Motor neuron (in vitro differentiated cells): ENCODE results near the gene TRAK1. TPM values are rescaled to one million over a fixed set of nuclear protein-coding genes. Genes with fewer than 3 reads are reported as not detected.
A peak's percentile ranks its signal among the peaks of the same experiment; 100 is the strongest.
"Not testable (repeated sequence)": the region's sequence is repeated elsewhere in the genome, so short reads cannot be mapped to it uniquely, and the experiment has no call there.

Experiments
- ATAC-seq, 8 experiments: fragments of 200-7000 bp; cut with Tn5 transposase; replicated peaks in 6 of 8; 2 replicates each; pipeline ENCODE4 v1.8.0; 2021; ENCODE audit warnings: mild to moderate bottlenecking in 8 of 8, moderate library complexity in 8 of 8
- H3K27ac ChIP-seq, 2 donors: fragments of 250-450 bp; sonication (Bioruptor Pico); 2 replicates each; pipeline ENCODE4 v1.9.0; 2021; ENCODE audit warnings: antibody characterized with exemption in 2 of 2, mild to moderate bottlenecking in 2 of 2, moderate library complexity in 1 of 2
- H3K4me1 ChIP-seq, 2 donors: fragments of 250-450 bp; sonication (Bioruptor Pico); replicated peaks in 1 of 2; 2 replicates each; pipeline ENCODE4 v1.6.1; 2021; ENCODE audit warnings: antibody characterized with exemption in 2 of 2, mild to moderate bottlenecking in 2 of 2, moderate library complexity in 1 of 2
- H3K4me3 ChIP-seq, 5 donors: fragments of 250-450 bp; sonication (Bioruptor Pico); 2 replicates each; pipeline ENCODE4 v1.9.0; 2021; ENCODE audit warnings: antibody characterized with exemption in 5 of 5, mild to moderate bottlenecking in 5 of 5, moderate library complexity in 4 of 5
- WGBS, 10 experiments: fragments of 450-650 bp; shearing (Covaris generic); methylation state at CpG; one replicate each; pipeline ENCODE4 v1.0.0; 2022; 5-methylcytosine and 5-hydroxymethylcytosine counted together
- in situ Hi-C, 9 experiments: fragments of 400-800 bp; cut with MboI; loops; one replicate each; pipeline ENCODE4 v1.15.0; 2021; ENCODE audit warnings: low sequenced_read_pairs in 9 of 9, low pct_unique_long_range_greater_than_20kb in 2 of 9; ENCODE audit not compliant: unreplicated experiment in 9 of 9
- total RNA-seq, 8 experiments: library from RNA; unstranded; fragments of 300-600 nt; gene quantifications; 2 replicates each; pipeline versions ENCODE4 v1.2.3 to v1.2.4, GENCODE V29; 2022

TRAK1 gene
- total RNA-seq, 8 experiments from 2014 or later, result 20.2 to 46.5 (median 25.8) TPM

DNA sequence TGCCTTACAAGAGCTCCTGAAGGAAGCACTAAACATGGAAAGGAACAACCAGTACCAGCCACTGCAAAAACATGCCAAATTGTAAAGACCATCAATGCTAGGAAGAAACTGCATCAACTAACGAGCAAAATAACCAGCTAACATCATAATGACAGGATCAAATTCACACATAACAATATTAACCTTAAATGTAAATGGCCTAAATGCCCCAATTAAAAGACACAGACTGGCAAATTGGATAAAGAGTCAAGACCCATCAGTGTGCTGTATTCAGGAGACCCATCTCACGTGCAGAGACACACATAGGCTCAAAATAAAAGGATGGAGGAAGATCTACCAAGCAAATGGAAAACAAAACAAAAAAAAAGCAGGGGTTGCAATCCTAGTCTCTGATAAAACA is 14.8 kb downstream of the TRAK1 start:
- ATAC-seq, H3K27ac ChIP-seq, H3K4me3 ChIP-seq: not testable (repeated sequence)
- peaks cover 12% of the 10 kb centered on the region in 2 donors for H3K4me1 ChIP-seq
- in situ Hi-C loops, result loop anchor here in 4 of 9 experiments (10.0 to 25.0 kb wide), 4 partner anchors 106 to 211 kb away; no protein-coding TSS in a partner anchor
- no CpG with 5 or more reads among the region's 2 CpGs for WGBS, 10 experiments

DNA sequence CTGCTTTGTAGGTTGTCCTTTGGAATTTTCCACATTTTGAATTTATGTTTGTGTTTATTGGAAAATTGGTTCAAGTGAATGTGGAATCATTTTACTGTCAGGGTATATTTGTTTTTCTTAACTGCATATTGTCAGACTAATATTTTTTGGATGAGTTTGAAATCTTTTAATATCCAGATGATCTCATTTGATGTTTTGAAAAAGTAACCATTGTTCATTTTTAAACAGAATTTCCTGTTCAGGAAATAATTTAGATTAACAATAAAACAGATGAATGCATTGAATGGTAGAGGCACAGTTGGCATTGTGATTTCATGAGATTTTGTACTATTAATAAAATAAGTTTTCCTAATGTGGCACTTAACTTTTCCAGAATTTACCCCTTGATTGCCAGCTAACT is 15.5 kb downstream of the TRAK1 start:
- Histone ChIP-seq H3K4me3 (no peak overlapping the region), H3K27ac (no peak overlapping the region), H3K4me1 (peaks cover 12% of the 10 kb centered on the region in 2 donors)
- no peak for ATAC-seq
- in situ Hi-C loops, result loop anchor here in 4 of 9 experiments (10.0 to 25.0 kb wide), 4 partner anchors 106 to 212 kb away; no protein-coding TSS in a partner anchor

DNA sequence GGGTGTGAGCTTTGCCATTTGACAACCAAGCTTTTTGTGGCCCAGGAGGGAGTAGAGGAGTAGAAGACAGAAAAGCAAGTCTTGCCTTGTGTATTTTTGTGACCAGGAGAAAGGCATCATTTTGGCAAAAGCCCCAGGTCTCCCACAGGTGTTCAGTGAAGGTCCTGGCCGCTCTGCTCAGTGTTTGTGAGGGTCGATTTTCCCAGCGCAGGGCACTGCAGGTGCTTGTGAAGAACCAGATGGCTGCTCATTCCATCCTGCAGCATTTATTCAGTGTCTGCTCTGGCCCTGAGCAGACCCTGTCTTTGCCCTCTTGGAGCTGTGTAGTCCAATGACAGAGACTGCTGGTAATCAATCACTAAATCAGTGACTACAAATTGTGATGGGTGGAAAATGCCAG is 19.5 kb downstream of the TRAK1 start:
- in situ Hi-C loops, result loop anchor here in 4 of 9 experiments (25.0 kb wide), 3 partner anchors 102 to 198 kb away; no protein-coding TSS in a partner anchor
- no peak for ATAC-seq
- no peak overlapping the region for H3K27ac ChIP-seq

DNA sequence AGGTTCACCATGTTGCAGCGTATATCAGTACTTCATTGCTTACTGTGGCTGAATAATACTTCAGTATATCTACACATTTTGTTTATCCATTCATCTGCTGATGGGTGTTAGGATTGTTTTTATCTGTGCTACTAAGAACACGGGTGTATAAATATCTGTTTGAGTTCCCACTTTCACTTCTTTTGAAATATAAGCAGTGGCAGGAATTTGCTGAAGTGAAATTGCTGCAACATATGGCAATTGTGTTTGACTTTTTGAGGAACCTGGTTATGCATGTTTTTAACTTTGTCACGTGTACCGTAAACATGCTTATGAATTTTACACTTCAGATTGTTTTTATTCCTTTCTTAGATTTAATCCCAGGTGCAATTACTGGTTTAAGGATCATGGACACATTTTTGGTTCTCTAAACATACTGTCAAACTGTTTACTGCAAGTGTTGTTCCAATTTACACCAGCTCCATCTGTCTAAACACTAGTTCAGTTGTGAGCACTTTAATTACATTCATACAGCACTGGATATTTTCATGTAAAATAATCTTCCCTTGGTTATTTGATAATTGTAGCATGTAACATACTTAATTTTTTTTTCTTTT is 23.1 kb downstream of the TRAK1 start:
- ATAC-seq, result no peak
- WGBS, 10 experiments, result 51 to 100% (median 89%) methylated on average over 1 to 4 of the region's 4 CpGs
- in situ Hi-C loops, result loop anchor here in 4 of 9 experiments (25.0 kb wide), 3 partner anchors 98 to 202 kb away; no protein-coding TSS in a partner anchor
- no peak overlapping the region for H3K27ac ChIP-seq
- no peak overlapping the region for H3K4me3 ChIP-seq
- H3K4me1 ChIP-seq, result no peaks in the 10 kb centered on the region

More for the DNA sequence above, 19.5 kb downstream of the TRAK1 start:
- H3K4me1 ChIP-seq, result no peaks in the 10 kb centered on the region
- no peak overlapping the region for H3K4me3 ChIP-seq
- 90 to 100% (median 94%) methylated on average over 2 to 3 of the region's 3 CpGs; no CpG with 5 or more reads in 7 of the 10 experiments for WGBS, 10 experiments

DNA sequence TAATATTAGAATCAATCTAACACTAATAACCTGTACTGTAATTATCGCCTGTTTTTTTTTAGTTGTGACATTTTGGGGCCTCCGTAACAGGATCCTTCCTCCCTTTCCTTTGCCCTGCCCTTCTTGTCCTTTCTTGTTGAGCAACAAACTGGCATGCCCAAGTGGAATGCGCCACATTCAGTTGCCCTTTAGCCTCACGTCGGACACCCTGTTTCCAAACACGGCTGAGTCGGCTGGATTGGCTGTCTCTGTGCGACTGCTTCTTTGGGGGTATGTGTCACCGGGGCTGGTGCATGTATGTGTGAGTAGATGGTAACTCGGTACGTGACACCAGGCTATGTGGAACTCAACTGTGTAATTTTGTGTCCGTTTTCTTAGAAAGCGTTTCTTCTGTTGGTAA is 24.1 kb downstream of the TRAK1 start:
- no peak overlapping the region for H3K27ac ChIP-seq
- no peak for ATAC-seq
- H3K4me1 ChIP-seq, result no peaks in the 10 kb centered on the region
- no peak overlapping the region for H3K4me3 ChIP-seq
- WGBS, 10 experiments, result 33 to 100% (median 91%) methylated on average over 2 to 9 of the region's 13 CpGs; no CpG with 5 or more reads in 1 of the 10 experiments
- in situ Hi-C loops, result loop anchor here in 4 of 9 experiments (25.0 kb wide), 3 partner anchors 97 to 203 kb away; no protein-coding TSS in a partner anchor

DNA sequence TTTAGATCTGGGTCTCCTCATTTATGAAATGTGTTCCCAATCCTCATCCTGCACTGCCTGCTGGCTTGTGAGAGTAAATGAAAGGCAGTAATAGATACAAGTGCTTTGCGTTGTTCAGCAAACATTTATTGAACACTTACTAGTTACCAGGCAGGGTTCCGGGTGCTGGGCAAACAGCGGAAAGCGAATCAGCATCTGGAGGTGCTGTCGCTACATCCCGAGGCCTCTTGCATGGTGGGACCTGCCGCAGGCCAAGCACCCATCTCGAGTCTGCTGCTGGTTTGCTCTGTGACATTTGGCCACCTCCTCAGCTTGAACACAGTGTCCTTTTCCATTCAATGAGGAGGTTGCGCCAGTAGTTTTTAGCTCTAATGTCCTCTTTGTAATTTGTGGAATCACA is 24.8 kb downstream of the TRAK1 start:
- H3K4me3 ChIP-seq, result no peak overlapping the region
- ATAC-seq, result no peak
- WGBS, 10 experiments, result 80 to 100% (median 94%) methylated on average over 1 to 6 of the region's 9 CpGs; no CpG with 5 or more reads in 1 of the 10 experiments
- in situ Hi-C loops, result loop anchor here in 4 of 9 experiments (25.0 kb wide), 3 partner anchors 96 to 204 kb away; no protein-coding TSS in a partner anchor
- H3K27ac ChIP-seq, result no peak overlapping the region
- H3K4me1 ChIP-seq, result no peaks in the 10 kb centered on the region

DNA sequence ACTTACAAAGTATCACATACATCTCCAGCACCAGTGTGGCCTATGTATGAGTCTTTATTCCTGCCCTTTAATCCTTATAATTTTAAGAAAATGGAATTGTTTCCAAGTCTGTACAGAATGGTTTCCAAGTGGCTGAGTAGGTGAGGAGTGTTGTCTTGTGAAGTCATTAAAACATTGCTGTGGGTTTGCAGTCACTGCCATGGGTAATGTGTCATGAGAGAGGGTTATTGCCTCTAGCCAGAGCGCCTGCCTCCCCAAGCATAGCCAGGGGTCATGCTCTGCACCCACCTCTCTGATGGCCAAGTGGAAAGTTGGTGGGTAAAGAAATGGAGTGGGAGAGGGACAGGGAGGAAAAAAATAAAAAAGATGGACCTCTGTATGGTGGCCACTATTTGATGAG is 25.3 kb downstream of the TRAK1 start:
- in situ Hi-C loops, result loop anchor here in 4 of 9 experiments (25.0 kb wide), 3 partner anchors 96 to 204 kb away; no protein-coding TSS in a partner anchor
- H3K27ac ChIP-seq, result no peak overlapping the region
- no peak for ATAC-seq

DNA sequence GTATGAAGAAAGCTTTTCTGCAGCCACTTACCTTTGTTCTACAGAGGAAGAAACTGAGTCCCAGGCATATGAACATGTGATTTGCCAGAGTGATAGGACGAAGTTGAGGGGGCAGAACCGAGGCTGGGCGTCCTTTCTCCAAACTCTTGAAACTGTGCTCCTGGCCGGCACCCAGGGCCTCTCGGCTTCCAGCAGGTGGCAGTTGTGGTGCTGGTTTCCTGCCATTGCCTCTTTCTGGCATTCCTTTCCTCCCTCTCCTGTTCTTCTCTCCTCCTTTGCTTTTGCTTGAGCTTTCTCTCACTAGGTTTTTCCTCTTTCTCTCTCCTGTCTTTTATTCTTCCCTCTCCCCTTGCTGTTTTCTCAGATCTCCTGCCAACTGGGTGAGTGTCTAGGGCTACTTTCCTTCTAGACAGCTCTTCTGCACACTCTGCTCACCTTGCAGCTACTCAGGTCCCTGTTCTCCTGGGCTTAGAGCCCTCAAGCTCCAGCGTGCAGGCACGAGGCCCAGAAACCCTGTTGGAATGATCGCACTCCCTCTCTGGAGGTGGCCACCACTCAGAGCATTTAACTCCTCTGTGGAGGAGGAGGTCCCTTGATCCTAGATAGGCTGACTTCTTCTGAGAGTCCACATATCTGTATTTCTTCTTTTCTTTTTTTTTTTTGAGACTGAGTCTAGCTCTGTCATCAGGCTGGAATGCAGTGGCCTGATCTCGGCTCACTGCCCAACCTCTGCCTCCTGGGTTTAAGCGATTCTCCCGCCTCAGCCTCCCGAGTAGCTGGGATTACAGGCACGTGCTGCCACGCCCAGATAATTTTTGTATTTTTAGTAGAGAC is 26.2 kb downstream of the TRAK1 start:
- Histone ChIP-seq H3K4me1 (no peaks in the 10 kb centered on the region), H3K4me3 (no peak overlapping the region), H3K27ac (no peak overlapping the region)
- ATAC-seq, result peak in 5 of 8 experiments; percentile 35 to 75 (median 67)
- in situ Hi-C loops, result loop anchor here in 4 of 9 experiments (25.0 kb wide), 3 partner anchors 95 to 205 kb away; no protein-coding TSS in a partner anchor
- 0 to 70% (median 60%) methylated on average over 3 to 10 of the region's 14 CpGs; no CpG with 5 or more reads in 2 of the 10 experiments for WGBS, 10 experiments

More for the DNA sequence above, 25.3 kb downstream of the TRAK1 start:
- Histone ChIP-seq H3K4me3 (no peak overlapping the region), H3K4me1 (no peaks in the 10 kb centered on the region)
- WGBS, 10 experiments, result 100% methylated on average over 1 of the region's 1 CpG; no CpG with 5 or more reads in 8 of the 10 experiments

DNA sequence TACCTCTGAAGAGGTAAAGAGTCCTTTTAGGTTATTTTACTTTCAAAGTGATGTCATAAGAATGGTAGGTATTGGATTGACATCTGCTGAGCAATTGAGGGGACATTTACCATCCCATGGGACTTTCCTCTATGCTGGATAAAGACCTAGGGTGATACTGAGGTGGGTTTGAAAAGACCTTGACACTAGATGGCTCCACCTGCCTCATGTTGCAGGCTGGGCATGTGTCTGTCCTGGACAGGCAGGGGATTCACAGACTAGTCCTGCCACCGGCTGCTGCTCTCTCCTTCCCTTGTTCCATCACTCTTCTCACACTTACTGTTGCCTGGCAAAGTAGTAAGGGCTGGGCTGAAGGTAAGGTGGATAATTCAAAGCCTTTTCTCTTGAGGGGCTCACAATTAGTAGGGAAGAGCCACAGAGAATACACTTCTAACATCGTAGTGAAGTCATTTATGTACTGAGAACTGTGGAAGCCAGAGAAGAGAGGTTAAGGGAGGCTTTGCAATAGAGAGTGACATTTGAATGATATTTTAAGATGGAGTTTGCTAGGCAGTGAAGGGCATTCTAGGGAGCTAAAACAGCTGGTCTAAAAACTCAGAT is 27.7 kb downstream of the TRAK1 start:
- 28 to 100% (median 60%) methylated on average over 1 to 2 of the region's 2 CpGs; no CpG with 5 or more reads in 3 of the 10 experiments for WGBS, 10 experiments
- in situ Hi-C loops, result loop anchor here in 4 of 9 experiments (25.0 kb wide), 3 partner anchors 93 to 207 kb away; no protein-coding TSS in a partner anchor
- Histone ChIP-seq H3K4me1 (no peaks in the 10 kb centered on the region), H3K27ac (peak overlapping the region in 1 of 2 donors; percentile 18), H3K4me3 (no peak overlapping the region)
- ATAC-seq, result peak; percentile 31 to 94 (median 72)

DNA sequence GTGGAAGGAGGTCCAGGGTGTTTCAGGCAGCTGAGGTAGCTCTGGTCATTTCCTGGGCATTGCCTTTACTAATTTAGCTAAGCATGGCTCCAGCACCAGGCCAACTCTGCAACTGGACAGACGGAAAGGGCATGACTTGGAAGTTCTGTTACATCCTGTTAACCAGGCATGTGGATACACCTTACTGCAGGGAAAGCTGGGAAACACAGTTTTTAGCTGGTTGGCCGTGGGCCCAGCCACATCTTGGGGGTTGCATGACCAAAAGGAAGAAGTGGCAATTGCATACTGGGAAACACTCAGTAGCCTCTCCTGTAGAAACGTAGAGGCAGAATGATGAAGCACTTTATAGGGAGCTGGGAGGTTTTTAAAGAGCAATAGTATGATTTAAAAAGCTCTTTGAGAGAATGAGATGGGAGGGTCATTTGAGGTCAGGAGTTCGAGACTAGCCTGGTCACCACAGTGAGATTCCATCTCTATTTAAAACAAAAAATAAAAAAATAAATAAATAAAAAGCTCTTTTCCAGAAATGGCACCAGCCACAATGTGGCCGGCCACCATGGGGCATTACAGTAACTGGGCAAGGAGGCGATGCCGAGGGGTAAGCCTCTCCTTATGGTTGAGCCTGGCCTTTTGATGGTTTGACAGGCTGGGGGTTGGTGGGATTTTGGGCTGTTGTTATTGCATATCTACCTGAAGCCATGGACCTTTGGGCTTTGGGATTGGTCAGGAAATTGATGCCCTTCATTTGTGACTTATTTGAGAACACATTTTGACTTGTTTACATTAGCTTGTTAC is 28.6 kb downstream of the TRAK1 start:
- WGBS, 10 experiments, result 74 to 100% (median 88%) methylated on average over 1 to 6 of the region's 7 CpGs
- ATAC-seq, result no peak
- Histone ChIP-seq H3K27ac (no peak overlapping the region), H3K4me3 (no peak overlapping the region), H3K4me1 (no peaks in the 10 kb centered on the region)
- in situ Hi-C loops, result loop anchor here in 4 of 9 experiments (25.0 kb wide), 3 partner anchors 93 to 207 kb away; no protein-coding TSS in a partner anchor

DNA sequence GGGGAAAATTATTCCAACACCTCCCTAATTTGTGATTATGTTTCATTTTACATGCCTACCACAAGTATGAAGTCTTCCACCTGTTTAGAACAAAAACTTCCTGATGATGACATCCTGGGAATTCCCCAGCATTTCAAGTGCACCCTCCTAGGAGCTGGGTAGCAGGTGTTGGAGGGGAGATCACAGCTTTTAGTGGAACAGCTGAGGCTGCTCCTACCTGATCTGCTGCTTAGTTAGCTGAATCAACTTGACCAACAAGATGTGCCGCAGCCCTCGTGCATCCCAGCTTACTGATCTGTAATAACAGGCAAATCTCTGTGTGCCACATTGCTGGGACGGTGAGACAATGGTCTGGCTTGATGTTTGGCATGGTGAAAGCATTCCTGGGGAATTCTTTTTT is 29.7 kb downstream of the TRAK1 start:
- Histone ChIP-seq H3K4me1 (no peaks in the 10 kb centered on the region), H3K27ac (no peak overlapping the region), H3K4me3 (no peak overlapping the region)
- ATAC-seq, result no peak
- in situ Hi-C loops, result loop anchor here in 4 of 9 experiments (25.0 kb wide), 3 partner anchors 91 to 209 kb away; no protein-coding TSS in a partner anchor
- WGBS, 10 experiments, result 60 to 100% (median 94%) methylated on average over 1 to 3 of the region's 3 CpGs; no CpG with 5 or more reads in 6 of the 10 experiments
